Measurements from ENCODE around the gene ICAM3. TPM values are rescaled to one million over a fixed set of nuclear protein-coding genes. Genes with fewer than 3 reads are reported as not detected.
A peak's percentile ranks its signal among the peaks of the same experiment; 100 is the strongest.
"Not testable (repeated sequence)": the region's sequence is repeated elsewhere in the genome, so short reads cannot be mapped to it uniquely, and the experiment has no call there.

The ICAM3 gene
- total RNA-seq, 2 donors from 2014 or later, result 144 to 228 TPM

GRCh38 chr19:10363789-10364281, 24.4 kb upstream of the ICAM3 start:
- no peak overlapping the region for H3K4me3 Mint-ChIP-seq
- H3K36me3 Mint-ChIP-seq (ENCODE audit: low read depth), result peaks cover 100% of the 10 kb centered on the region
- no peak overlapping the region for H3K27ac Mint-ChIP-seq
- no peak for ATAC-seq (replicated peaks)
- H3K4me1 Mint-ChIP-seq, result no peaks in the 10 kb centered on the region
- no peaks in the 10 kb centered on the region for H3K27me3 Mint-ChIP-seq
- H3K9me3 Mint-ChIP-seq, result no peaks in the 10 kb centered on the region

GRCh38 chr19:10362259-10362658, 22.8 kb upstream of the ICAM3 start:
- Mint-ChIP-seq H3K9me3 (no peaks in the 10 kb centered on the region), H3K27me3 (no peaks in the 10 kb centered on the region), H3K27ac (no peak overlapping the region), H3K36me3 (ENCODE audit: low read depth) (peaks cover 100% of the 10 kb centered on the region), H3K4me1 (no peaks in the 10 kb centered on the region), H3K4me3 (no peak overlapping the region)
- ATAC-seq (replicated peaks), result no peak

GRCh38 chr19:10361569-10362011, 22.2 kb upstream of the ICAM3 start:
- no peak overlapping the region for H3K27ac Mint-ChIP-seq
- no peaks in the 10 kb centered on the region for H3K9me3 Mint-ChIP-seq
- no peak overlapping the region for H3K4me3 Mint-ChIP-seq
- no peaks in the 10 kb centered on the region for H3K27me3 Mint-ChIP-seq
- peaks cover 99% of the 10 kb centered on the region for H3K36me3 Mint-ChIP-seq (ENCODE audit: low read depth)
- no peak for ATAC-seq (replicated peaks)
- H3K4me1 Mint-ChIP-seq, result no peaks in the 10 kb centered on the region

GRCh38 chr19:10356431-10356830, 17.0 kb upstream of the ICAM3 start:
- H3K9me3 Mint-ChIP-seq, result no peaks in the 10 kb centered on the region
- no peak for ATAC-seq (replicated peaks)
- H3K4me1 Mint-ChIP-seq, result no peaks in the 10 kb centered on the region
- H3K36me3 Mint-ChIP-seq (ENCODE audit: low read depth), result peaks cover 96% of the 10 kb centered on the region
- no peaks in the 10 kb centered on the region for H3K27me3 Mint-ChIP-seq
- H3K4me3 Mint-ChIP-seq, result no peak overlapping the region
- no peak overlapping the region for H3K27ac Mint-ChIP-seq

DNA sequence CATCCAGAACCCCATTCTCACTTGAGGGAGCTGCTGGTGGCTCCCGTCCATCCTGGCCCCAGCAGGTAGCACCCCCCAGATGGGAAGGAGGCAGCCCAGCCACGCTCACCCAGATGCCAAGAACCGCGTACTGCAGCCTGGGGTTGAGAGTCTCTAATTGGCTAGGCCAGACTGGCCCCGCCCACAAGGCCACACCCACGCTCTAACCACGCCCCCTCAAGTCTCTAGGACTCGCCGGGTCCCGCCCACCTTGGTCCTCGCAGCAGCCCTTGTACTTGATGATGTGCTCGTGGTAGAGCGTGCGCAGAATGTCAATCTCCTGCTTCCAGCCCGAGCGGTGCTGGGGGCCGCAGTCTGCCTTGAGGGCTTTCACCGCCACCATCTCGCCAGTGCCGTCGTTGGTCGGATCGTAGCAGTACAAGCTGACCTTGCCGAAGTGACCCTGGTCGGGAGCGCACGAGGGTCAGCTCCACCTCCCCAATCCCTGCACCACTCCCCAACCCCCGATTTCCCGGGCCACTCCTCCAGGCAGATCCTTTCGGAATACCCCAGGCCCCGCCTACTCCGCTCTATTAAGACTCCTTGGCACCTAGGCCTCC, 14.5 kb upstream of the ICAM3 start:
- no peak overlapping the region for H3K27ac Mint-ChIP-seq
- no peak overlapping the region for H3K4me3 Mint-ChIP-seq
- ATAC-seq (replicated peaks), result peak; percentile 50
- H3K36me3 Mint-ChIP-seq (ENCODE audit: low read depth), result peaks cover 87% of the 10 kb centered on the region
- no peaks in the 10 kb centered on the region for H3K27me3 Mint-ChIP-seq
- H3K4me1 Mint-ChIP-seq, result no peaks in the 10 kb centered on the region
- H3K9me3 Mint-ChIP-seq, result no peaks in the 10 kb centered on the region

- Mint-ChIP-seq H3K27me3 (no peaks in the 10 kb centered on the region), H3K36me3 (ENCODE audit: low read depth) (peaks cover 78% of the 10 kb centered on the region), H3K4me1 (no peaks in the 10 kb centered on the region), H3K4me3 (no peak overlapping the region), H3K9me3 (no peaks in the 10 kb centered on the region), H3K27ac (no peak overlapping the region)
- no peak for ATAC-seq (replicated peaks)
These were observed 13.6 kb upstream of the ICAM3 start for GRCh38 chr19:10352764-10353671.

- no peaks in the 10 kb centered on the region for H3K27me3 Mint-ChIP-seq
These were observed 7.1 kb upstream of the ICAM3 start for GRCh38 chr19:10346509-10346908.

GRCh38 chr19:10344780-10345179, 5.4 kb upstream of the ICAM3 start:
- Mint-ChIP-seq H3K4me3 (no peak overlapping the region), H3K36me3 (ENCODE audit: low read depth) (peaks cover under 1% of the 10 kb centered on the region), H3K9me3 (no peaks in the 10 kb centered on the region), H3K4me1 (no peaks in the 10 kb centered on the region), H3K27ac (no peak overlapping the region), H3K27me3 (no peaks in the 10 kb centered on the region)
- no peak for ATAC-seq (replicated peaks)

More at GRCh38 chr19:10346509-10346908, 7.1 kb upstream of the ICAM3 start:
- ATAC-seq (replicated peaks), result no peak
- Mint-ChIP-seq H3K9me3 (no peaks in the 10 kb centered on the region), H3K36me3 (ENCODE audit: low read depth) (peaks cover 18% of the 10 kb centered on the region), H3K27ac (no peak overlapping the region), H3K4me1 (no peaks in the 10 kb centered on the region), H3K4me3 (no peak overlapping the region)

GRCh38 chr19:10343495-10343894, 4.1 kb upstream of the ICAM3 start:
- Mint-ChIP-seq H3K9me3 (no peaks in the 10 kb centered on the region), H3K4me1 (peaks cover 1% of the 10 kb centered on the region), H3K27me3 (no peaks in the 10 kb centered on the region), H3K36me3 (ENCODE audit: low read depth) (peaks cover 5% of the 10 kb centered on the region), H3K27ac (no peak overlapping the region), H3K4me3 (no peak overlapping the region)
- no peak for ATAC-seq (replicated peaks)

DNA sequence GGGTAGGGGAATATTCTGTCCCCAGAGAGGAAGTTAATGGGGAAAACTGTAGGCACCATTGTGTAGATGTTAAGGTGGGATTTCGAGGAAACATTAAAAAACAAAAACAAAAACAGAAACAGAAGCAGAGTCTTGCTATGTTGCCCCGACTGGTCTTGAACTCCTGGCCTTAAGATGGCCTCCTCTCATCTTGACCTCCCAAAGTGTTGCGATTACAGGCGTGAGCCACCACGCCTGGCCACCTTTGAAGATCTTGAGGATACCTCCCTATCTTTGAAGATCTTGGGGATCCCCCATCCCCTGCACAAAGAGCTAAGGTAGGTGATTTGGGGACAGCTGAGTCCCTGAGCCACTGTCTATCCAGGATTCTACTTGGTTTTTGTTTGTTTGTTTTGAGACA, 553 bp upstream of the ICAM3 start:
- Mint-ChIP-seq H3K9me3 (no peaks in the 10 kb centered on the region), H3K4me3 (peak overlapping the region; percentile 86), H3K27me3 (no peaks in the 10 kb centered on the region), H3K36me3 (ENCODE audit: low read depth) (peaks cover 31% of the 10 kb centered on the region), H3K27ac (peak overlapping the region; percentile 84), H3K4me1 (peaks cover 5% of the 10 kb centered on the region)
- no peak for ATAC-seq (replicated peaks)

- peak overlapping the region; percentile 84 for H3K27ac Mint-ChIP-seq
- H3K4me1 Mint-ChIP-seq, result peaks cover 5% of the 10 kb centered on the region
- H3K27me3 Mint-ChIP-seq, result no peaks in the 10 kb centered on the region
- H3K36me3 Mint-ChIP-seq (ENCODE audit: low read depth), result peaks cover 42% of the 10 kb centered on the region
- H3K9me3 Mint-ChIP-seq, result no peaks in the 10 kb centered on the region
- peak overlapping the region; percentile 86 for H3K4me3 Mint-ChIP-seq
- ATAC-seq (replicated peaks), result peak; percentile 67
These were observed 484 bp downstream of the ICAM3 start for GRCh38 chr19:10338940-10339339.

- not testable (repeated sequence) for H3K27ac Mint-ChIP-seq, H3K4me1 Mint-ChIP-seq, H3K9me3 Mint-ChIP-seq
These were observed 2.7 kb downstream of the ICAM3 start for GRCh38 chr19:10336725-10337124.

DNA sequence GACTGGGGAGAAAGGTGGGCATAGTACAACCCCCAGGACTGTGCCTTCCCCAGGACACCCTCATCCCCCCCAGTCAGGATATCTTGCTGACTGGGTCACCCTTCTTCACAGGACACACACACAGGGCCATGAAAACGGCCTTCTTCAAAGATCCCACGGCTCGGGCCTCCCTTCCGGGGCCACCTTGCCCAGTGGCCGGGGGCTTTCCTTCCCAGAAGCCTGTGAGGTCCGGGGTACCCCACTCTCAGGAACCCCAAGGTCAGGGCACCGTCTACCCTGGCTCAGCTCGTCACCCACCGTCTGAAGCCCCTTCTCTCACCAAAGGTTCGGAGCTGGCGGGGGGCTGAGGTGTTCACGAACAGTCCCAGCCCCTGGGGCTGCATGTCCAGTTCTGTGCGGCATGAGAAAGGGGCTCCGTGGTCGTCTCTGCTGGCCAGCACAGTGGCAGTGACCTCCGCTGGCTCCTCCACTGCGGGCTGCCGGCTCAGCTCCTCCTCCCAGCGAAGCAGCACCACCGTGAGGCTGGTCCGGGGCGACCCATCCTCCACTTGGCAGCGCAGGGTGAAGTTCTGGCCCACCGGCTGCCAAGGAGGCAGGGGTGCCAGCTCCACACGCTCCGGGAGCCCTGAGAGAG, 4.0 kb downstream of the ICAM3 start:
- Mint-ChIP-seq H3K9me3 (no peaks in the 10 kb centered on the region), H3K27me3 (no peaks in the 10 kb centered on the region), H3K27ac (no peak overlapping the region), H3K4me1 (peaks cover 9% of the 10 kb centered on the region), H3K36me3 (ENCODE audit: low read depth) (peaks cover 71% of the 10 kb centered on the region), H3K4me3 (peak overlapping the region; percentile 94)
- no peak for ATAC-seq (replicated peaks)

More at GRCh38 chr19:10336725-10337124, 2.7 kb downstream of the ICAM3 start:
- Mint-ChIP-seq H3K4me3 (peak overlapping the region; percentile 28), H3K36me3 (ENCODE audit: low read depth) (peaks cover 64% of the 10 kb centered on the region)
- H3K27me3 Mint-ChIP-seq; ATAC-seq (replicated peaks): not testable (repeated sequence)

DNA sequence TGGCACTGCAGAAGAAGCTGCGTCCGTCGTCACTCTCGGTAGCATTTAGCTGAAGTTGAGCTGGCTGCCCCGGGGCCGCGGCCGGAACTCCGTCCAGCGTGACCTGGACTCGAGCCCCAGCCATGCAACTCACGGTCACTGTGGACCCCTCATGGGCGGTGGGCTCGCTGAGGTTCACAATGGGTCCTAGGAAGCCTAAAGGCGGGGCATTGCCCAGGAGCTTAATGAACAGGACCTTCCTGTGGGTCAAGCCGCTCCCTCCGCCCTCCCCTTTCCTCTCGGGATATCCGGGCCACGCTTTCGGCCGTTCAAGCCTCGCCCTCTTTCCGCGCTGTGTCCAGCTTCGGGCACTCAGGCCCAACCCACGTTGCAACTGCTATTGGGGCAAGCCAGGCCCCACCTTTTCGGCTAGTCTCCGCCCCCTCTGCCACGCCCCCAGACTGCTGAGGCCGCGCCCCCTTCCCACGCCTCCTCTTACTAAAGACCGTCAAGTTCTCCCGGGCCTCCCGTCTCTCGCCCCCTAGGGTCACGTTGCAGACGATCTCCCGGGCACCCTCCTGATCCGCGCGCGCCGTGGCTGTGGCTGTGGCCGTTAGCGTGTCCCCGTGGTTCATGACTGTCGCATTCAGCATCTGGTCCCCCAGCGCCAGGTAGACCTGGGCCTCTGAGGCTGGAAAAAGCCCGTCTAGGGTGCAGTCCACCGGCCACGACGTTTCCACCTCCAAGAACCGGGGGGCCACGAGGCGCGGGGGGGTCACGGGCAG, 4.7 kb downstream of the ICAM3 start:
- H3K9me3 Mint-ChIP-seq, result no peaks in the 10 kb centered on the region
- peaks cover 78% of the 10 kb centered on the region for H3K36me3 Mint-ChIP-seq (ENCODE audit: low read depth)
- H3K27ac Mint-ChIP-seq, result no peak overlapping the region
- H3K27me3 Mint-ChIP-seq, result no peaks in the 10 kb centered on the region
- H3K4me3 Mint-ChIP-seq, result peak overlapping the region; percentile 94
- peaks cover 9% of the 10 kb centered on the region for H3K4me1 Mint-ChIP-seq
- ATAC-seq (replicated peaks), result no peak

Measured in activated T-helper 17 cell treated with anti-CD3 and anti-CD28 coated beads, Interleukin-2, amount 50 U/mL, for 72 hours (primary cell).